HG02623 (cell line): ENCODE data around the gene TRAF1.
A peak's percentile ranks its signal among the peaks of the same experiment; 100 is the strongest.

Source experiments
- ATAC-seq: cut with Tn5 transposase; IDR thresholded peaks from one replicate; pipeline ENCODE4 v1.9.1; 2021; ENCODE audit warnings: moderate library complexity; ENCODE audit not compliant: unreplicated experiment

Gene TRAF1

GRCh38 chr9:120890320-120891244 lies 36.0 kb downstream of the TRAF1 start:
- no peak for ATAC-seq

DNA sequence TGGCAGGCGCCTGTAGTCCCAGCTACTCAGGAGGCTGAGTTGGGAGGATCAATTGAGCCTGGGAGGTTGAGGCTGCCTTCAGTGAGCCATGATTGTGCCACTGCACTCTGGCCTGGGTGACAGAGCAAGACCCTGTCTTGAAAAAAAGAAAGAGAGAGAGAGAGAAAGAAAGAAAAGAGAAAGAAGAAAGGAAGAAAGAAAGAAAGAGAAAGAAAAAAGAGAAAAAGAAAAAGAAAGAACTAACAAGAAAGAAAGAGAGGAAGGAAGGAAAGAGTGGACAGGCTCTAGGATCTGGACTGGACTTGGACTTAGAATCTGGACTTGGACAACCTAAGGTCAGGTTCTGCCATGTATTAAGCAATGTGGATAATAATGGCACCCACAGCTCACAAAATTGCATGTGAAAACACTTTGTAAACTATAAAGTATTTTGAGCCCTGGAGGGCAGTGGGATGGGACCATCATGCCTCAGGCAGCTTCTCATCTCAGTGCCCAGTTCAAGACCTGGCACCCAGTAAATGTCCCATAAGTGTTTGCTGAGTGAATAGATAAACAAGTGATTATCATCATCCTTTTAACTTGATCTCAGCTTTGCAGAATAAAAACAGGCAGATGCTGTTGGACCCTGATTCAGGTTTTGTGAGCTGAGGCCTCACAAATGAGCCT lies 36.9 kb downstream of the TRAF1 start:
- no peak for ATAC-seq

GRCh38 chr9:120888626-120889025 lies 38.0 kb downstream of the TRAF1 start:
- ATAC-seq: no peak

- no peak for ATAC-seq
These were observed 40.1 kb downstream of the TRAF1 start for GRCh38 chr9:120886490-120886967.

GRCh38 chr9:120885958-120886357 lies 40.6 kb downstream of the TRAF1 start:
- ATAC-seq: no peak

DNA sequence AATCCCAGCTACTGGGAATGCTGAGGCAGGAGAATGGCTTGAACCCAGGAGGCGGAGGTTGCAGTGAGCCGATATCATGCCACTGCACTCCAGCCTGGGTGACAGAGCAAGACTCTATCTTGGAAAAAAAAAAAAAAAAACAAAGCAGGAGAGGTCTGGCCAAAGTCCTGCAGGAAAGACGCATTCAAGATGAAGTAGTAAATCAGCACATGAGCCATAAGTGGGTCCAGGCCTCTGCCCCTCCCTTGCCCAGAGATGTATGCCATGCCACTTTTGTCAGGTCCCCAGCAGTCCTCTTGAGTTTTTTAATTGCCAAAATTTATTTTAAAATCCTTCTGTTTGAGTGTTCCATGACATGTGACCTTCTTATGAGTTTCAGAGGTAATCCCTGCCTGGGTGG lies 41.1 kb downstream of the TRAF1 start:
- no peak for ATAC-seq

DNA sequence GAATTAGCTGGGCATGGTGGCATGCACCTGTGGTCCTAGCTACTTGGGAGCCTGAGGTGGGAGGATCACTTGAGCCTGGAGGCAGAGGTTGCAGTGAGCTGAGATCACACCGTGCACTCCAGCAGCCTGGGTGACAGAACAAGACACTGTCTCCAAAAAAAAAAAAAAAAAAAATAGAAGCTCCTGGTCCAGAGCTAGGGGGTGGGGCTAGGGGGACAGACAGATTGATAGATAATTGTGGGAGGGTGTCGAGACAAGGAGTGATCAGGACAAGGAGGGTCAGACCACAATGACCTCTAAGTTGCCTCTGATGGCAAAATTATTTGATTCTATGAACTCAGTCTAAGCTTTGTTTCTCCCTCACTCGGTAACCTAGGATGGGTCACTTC lies 43.0 kb downstream of the TRAF1 start:
- no peak for ATAC-seq

DNA sequence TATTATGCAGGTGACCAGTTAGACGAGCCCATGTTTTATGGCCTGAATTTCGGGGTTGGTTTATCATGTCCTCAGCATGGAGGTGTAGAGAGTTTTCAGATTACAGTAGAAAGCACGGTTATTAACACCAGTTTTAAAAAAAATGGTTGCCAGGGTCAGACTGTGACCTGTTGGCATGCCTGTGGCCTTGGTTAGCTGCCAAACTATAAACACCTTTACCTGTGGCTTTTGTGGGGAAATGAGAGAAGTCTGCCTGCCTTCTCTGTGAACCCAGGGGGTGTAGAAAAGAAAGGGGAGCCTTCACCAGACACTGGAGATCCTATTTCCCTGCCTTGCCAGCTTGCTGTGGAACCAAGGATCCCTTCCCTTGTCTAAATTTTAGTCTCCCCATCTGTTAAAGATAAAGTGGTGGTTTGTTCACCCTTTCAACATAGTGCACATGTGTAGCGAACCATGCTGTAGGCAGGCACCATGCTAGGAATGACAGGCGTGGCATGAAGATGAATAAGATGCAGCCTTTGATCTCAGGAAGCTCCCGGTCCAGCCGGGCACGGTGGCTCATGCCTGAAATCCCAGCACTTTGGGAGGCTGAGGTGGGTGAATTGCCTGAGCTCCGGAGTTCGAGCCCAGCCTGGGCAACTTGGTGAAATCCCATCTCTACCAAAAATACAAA lies 43.5 kb downstream of the TRAF1 start:
- no peak for ATAC-seq

- ATAC-seq: no peak
These were observed 47.1 kb downstream of the TRAF1 start for GRCh38 chr9:120879446-120879845.

- ATAC-seq: no peak
These were observed 48.1 kb downstream of the TRAF1 start for GRCh38 chr9:120878188-120879130.

GRCh38 chr9:120877276-120878034 lies 49.1 kb downstream of the TRAF1 start:
- peak; percentile 37 for ATAC-seq

DNA sequence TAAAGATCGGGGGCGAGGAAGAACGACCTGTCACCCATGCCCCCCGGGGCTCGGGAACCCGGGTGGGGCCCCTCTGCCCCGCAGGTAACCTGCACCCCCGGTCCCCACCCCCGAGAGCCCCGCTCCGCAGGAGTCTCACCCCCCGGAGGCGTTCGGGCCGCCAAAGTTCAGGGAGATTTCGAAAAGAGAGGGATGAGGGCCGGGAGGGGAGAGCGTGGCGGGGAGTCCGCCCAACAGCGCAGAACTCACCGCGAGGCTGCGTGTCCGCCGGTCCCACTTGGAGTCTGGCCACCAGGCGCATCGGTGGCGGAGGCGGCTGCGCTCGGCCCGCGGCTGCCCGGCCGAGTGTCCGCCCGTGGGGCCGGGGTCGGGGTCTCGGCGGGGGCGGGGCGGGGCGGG lies 49.8 kb downstream of the TRAF1 start, which contains the start of gene PHF19:
Gene PHF19 (minus strand): TSS at position 347 of the 399 bp plus-strand sequence. CDS start 2,447 bp downstream, outside the sequence.
- ATAC-seq: peak; percentile 10

DNA sequence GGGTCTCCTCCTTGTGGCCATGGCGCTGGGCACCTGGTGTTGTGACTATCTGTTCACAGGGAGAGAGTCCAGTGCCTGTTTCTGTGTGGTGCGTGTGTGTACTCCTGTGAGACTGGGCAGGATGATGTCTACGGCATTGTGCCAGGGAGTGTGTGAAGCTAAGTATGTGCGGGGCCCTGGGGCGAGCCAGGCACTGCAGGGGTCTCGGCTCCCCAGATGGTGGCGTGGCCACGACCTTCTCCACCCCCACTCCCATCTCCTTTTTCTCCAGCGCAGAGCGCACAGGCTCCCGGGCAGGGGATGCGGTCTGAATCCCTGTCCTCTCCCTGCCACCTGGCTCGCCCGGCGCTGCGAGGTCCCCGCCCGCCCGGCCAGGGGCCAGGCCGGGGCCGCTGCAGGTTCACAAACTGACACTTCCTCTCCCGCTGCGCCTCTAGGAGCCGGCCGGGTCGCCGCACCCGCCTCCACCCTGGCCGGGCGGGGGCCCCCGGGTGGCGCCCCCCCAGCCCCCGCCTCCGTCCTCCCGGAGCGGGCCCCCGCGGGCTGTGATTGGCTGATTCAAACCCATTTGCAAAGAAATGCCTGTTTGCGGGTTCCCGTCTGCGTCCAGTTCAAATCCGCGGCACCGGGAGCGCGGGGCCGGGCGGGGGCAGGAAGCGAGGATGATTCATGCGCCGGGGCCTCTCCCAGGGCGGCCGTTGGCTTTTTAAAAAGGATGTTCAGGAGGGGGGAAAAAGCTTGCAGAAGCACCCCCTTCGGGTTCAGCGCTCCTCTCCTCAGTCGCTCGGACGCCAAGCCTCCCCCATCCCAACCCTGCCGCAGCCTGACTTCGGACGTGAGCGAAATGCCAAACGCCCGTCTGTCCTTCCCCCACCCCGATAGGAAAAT lies 50.4 kb downstream of the TRAF1 start:
- peak; percentile 57 for ATAC-seq

GRCh38 chr9:120875643-120875953 lies 51.0 kb downstream of the TRAF1 start:
- no peak for ATAC-seq

DNA sequence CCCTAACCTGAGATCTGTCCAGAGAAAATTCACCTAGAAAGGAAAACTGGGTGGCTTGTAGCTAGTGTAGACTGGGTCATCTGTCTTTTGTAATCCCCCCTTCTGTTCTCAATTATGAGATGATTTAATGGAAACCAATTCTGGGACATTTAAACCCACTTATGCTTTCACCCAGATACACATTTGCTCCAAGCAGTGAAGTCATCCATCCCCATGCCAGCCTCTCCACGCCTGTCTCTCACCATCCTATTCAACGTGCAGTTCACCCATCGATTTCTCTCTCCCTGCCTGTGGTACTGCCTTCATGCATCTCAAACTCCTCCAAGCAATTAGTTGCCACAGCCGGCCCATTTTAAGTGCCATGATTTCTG lies 51.4 kb downstream of the TRAF1 start:
- ATAC-seq: no peak

DNA sequence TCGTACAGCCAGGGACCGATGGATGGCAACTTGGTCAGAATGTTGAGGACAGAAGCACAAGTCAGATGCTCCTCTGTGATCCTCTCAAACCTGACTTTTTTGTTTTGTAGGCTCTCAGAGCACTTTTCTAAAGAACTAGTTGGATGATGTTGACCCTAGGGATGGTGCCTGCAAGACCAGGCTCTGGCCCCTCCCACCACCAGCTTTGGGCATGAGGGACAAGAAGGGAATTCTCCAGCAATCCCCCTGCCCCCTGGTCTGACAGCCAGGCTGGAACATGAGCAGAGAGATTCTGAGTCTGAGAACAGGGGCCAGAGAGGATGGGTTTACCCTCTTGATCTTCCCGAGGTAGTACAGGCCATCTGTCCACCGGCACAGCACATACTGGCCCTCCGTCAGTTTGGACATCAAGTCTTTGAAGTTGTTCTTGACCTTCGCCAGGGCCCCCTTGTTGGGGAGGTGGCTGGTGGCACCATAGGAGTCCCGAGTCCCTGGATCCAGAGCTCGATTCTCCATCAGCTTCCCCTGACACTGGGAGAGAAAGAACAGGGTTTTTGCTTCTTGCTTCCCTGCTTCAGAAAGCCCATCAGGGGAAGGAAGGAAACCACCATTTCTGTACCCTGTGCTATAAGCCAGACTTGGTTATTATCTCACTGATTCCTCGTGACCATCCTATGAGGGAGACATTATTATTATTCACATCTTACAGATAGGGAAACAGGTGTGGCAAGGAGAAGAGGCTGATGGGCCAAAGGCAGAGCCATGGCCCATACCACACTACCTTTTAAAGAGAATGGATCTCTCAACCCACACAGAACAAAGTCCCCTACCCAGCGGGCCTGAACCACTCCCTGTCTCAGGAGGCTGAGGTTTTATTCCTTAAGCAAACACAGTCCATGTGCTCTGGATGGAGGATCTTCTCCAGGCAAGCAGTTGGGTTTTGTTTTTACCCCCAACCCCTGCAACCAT lies 52.1 kb downstream of the TRAF1 start:
- no peak for ATAC-seq

GRCh38 chr9:120873512-120873911 lies 53.1 kb downstream of the TRAF1 start:
- ATAC-seq: no peak
